Measurements from ENCODE around the gene MRPL30.

DNA sequence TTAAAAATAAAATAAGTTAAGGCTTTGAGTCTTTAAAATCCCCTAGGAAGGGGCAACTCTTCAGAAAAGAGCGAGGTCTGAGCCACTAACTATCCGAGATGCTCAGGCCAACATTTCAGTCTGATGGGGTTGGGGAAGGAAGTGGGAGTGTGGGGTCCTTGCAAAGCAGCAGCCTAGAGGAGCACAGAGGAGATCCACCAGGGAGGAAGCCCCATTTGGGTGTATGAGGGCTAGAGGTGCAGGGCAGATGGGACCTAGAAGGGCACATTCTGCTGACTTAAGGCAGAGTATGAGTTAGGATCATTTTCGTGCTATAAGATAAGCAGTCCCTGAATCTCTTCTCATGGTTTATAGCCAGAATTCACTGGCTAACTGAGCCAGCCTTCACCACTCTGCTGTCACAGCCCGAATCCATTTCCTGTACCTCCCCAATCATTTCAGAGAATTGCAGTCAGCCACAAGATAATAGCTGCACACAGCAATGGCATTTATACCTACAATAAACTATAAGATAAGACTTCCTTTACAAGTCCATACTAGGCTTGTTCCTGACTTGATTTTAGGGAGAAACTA is 37.0 kb downstream of the MRPL30 start:
- no peak for TF ChIP-seq ZNF274 (IDR thresholded peaks at IDR 0.05; ENCODE audit: low read depth, low read length)
- no peak for TF ChIP-seq YY1 (IDR thresholded peaks at IDR 0.05; ENCODE audit: insufficient read depth, insufficient read length)

All from NT2/D1 (cell line).